ENCODE measurements around the gene RPS6KA1. TPM values are rescaled to one million over a fixed set of nuclear protein-coding genes. Genes with fewer than 3 reads are reported as not detected.
"Not testable (repeated sequence)": the region's sequence is repeated elsewhere in the genome, so short reads cannot be mapped to it uniquely, and the experiment has no call there.

The RPS6KA1 gene
- total and polyA plus RNA-seq, 2 experiments from 2014 or later = 1.2 to 1.7 TPM

- no peak overlapping the region for H3K27ac ChIP-seq
- DNase-seq = peak; percentile 52
- H3K27me3 ChIP-seq (replicated peaks; ENCODE audit: insufficient read depth) = no peaks in the 10 kb centered on the region
- H3K9me2 ChIP-seq (ENCODE audit: insufficient read depth) = no peaks in the 10 kb centered on the region
- H3K4me2 ChIP-seq (ENCODE audit: unreplicated experiment) = no peak overlapping the region
- H3K9me3 ChIP-seq (ENCODE audit: low read depth) = no peaks in the 10 kb centered on the region
- H3F3A ChIP-seq (ENCODE audit: insufficient read depth) = no peaks in the 10 kb centered on the region
- H3K9ac ChIP-seq = no peak overlapping the region
- no peak overlapping the region for H3K4me3 ChIP-seq
- H2AFZ ChIP-seq = no peak overlapping the region
- H3K79me2 ChIP-seq (ENCODE audit: insufficient read depth) = no peaks in the 10 kb centered on the region
- H4K20me1 ChIP-seq (ENCODE audit: insufficient read depth) = no peaks in the 10 kb centered on the region
- H3K4me1 ChIP-seq (ENCODE audit: insufficient read depth) = no peaks in the 10 kb centered on the region
- WGBS, 2 experiments (ENCODE audit: low coverage in 1 of 2, low lambda C conversion rate in 2 of 2, missing lambda C conversion rate in 2 of 2) = 48 to 54% methylated on average over 3 of the region's 3 CpGs
- no peaks in the 10 kb centered on the region for H3K36me3 ChIP-seq (ENCODE audit: low read depth)
- in situ Hi-C loops (cut with MboI) = loop anchor here (5.0 kb wide), 1 partner anchor 185 kb away; no protein-coding TSS in a partner anchor
- no peak for TF ChIP-seq EZH2phosphoT487 (IDR thresholded peaks at IDR 0.05; ENCODE audit: insufficient read depth, low read depth)
Observed at GRCh38 chr1:26607186-26607585, 77.6 kb downstream of the RPS6KA1 start.

- in situ Hi-C loops (cut with MboI) = loop anchor here (5.0 kb wide), 1 partner anchor 183 kb away; no protein-coding TSS in a partner anchor
- DNase-seq = no peak
Observed at GRCh38 chr1:26608895-26609294, 79.3 kb downstream of the RPS6KA1 start.

GRCh38 chr1:26610781-26611180, 81.2 kb downstream of the RPS6KA1 start:
- H2AFZ ChIP-seq = peak overlapping the region; percentile 13; the same call in 1 of the 2 replicates

More at GRCh38 chr1:26608895-26609294, 79.3 kb downstream of the RPS6KA1 start:
- Histone ChIP-seq H3K27me3 (replicated peaks; ENCODE audit: insufficient read depth) (no peaks in the 10 kb centered on the region), H3K4me3 (no peak overlapping the region), H3K36me3 (ENCODE audit: low read depth) (no peaks in the 10 kb centered on the region), H3K79me2 (ENCODE audit: insufficient read depth) (no peaks in the 10 kb centered on the region), H4K20me1 (ENCODE audit: insufficient read depth) (no peaks in the 10 kb centered on the region), H3K27ac (no peak overlapping the region), H3K4me2 (ENCODE audit: unreplicated experiment) (no peak overlapping the region), H3K9me2 (ENCODE audit: insufficient read depth) (no peaks in the 10 kb centered on the region), H2AFZ (no peak overlapping the region), H3K9me3 (ENCODE audit: low read depth) (no peaks in the 10 kb centered on the region), H3K4me1 (ENCODE audit: insufficient read depth) (no peaks in the 10 kb centered on the region), H3K9ac (no peak overlapping the region), H3F3A (ENCODE audit: insufficient read depth) (no peaks in the 10 kb centered on the region)
- TF ChIP-seq EZH2 (IDR thresholded peaks at IDR 0.05; ENCODE audit: insufficient read depth, poor library complexity, severe bottlenecking) = no peak
- no peak for TF ChIP-seq EZH2phosphoT487 (IDR thresholded peaks at IDR 0.05; ENCODE audit: insufficient read depth, low read depth)
- 76 to 91% methylated on average over 4 of the region's 4 CpGs for WGBS, 2 experiments (ENCODE audit: low coverage in 1 of 2, low lambda C conversion rate in 2 of 2, missing lambda C conversion rate in 2 of 2)

GRCh38 chr1:26612627-26613026, 83.1 kb downstream of the RPS6KA1 start:
- 80 to 88% methylated on average over 4 of the region's 4 CpGs for WGBS, 2 experiments (ENCODE audit: low coverage in 1 of 2, low lambda C conversion rate in 2 of 2, missing lambda C conversion rate in 2 of 2)
- H3K79me2 ChIP-seq (ENCODE audit: insufficient read depth); in situ Hi-C loops (cut with MboI): not testable (repeated sequence)

More at GRCh38 chr1:26610781-26611180, 81.2 kb downstream of the RPS6KA1 start:
- H3F3A ChIP-seq (ENCODE audit: insufficient read depth) = no peaks in the 10 kb centered on the region
- in situ Hi-C loops (cut with MboI) = no loop called here
- no peak overlapping the region for H3K27ac ChIP-seq
- H4K20me1 ChIP-seq (ENCODE audit: insufficient read depth) = no peaks in the 10 kb centered on the region
- TF ChIP-seq EZH2phosphoT487 (IDR thresholded peaks at IDR 0.05; ENCODE audit: insufficient read depth, low read depth) (no peak), EZH2 (IDR thresholded peaks at IDR 0.05; ENCODE audit: insufficient read depth, poor library complexity, severe bottlenecking) (no peak)
- 26 to 34% methylated on average over 2 of the region's 2 CpGs for WGBS, 2 experiments (ENCODE audit: low coverage in 1 of 2, low lambda C conversion rate in 2 of 2, missing lambda C conversion rate in 2 of 2)
- no peak overlapping the region for H3K4me2 ChIP-seq (ENCODE audit: unreplicated experiment)
- H3K4me3 ChIP-seq = no peak overlapping the region
- H3K36me3 ChIP-seq (ENCODE audit: low read depth) = no peaks in the 10 kb centered on the region
- no peaks in the 10 kb centered on the region for H3K9me3 ChIP-seq (ENCODE audit: low read depth)
- no peaks in the 10 kb centered on the region for H3K4me1 ChIP-seq (ENCODE audit: insufficient read depth)
- no peak for DNase-seq
- H3K79me2 ChIP-seq (ENCODE audit: insufficient read depth) = no peaks in the 10 kb centered on the region
- no peak overlapping the region for H3K9ac ChIP-seq
- H3K27me3 ChIP-seq (replicated peaks; ENCODE audit: insufficient read depth) = no peaks in the 10 kb centered on the region
- no peaks in the 10 kb centered on the region for H3K9me2 ChIP-seq (ENCODE audit: insufficient read depth)

More at GRCh38 chr1:26612627-26613026, 83.1 kb downstream of the RPS6KA1 start:
- H3K36me3 ChIP-seq (ENCODE audit: low read depth); H3K9me2 ChIP-seq (ENCODE audit: insufficient read depth); H4K20me1 ChIP-seq (ENCODE audit: insufficient read depth); H3K27me3 ChIP-seq (replicated peaks; ENCODE audit: insufficient read depth); H3K4me3 ChIP-seq; H3K4me2 ChIP-seq (ENCODE audit: unreplicated experiment); DNase-seq; H3F3A ChIP-seq (ENCODE audit: insufficient read depth); H3K9ac ChIP-seq; H2AFZ ChIP-seq; H3K27ac ChIP-seq; H3K9me3 ChIP-seq (ENCODE audit: low read depth); H3K4me1 ChIP-seq (ENCODE audit: insufficient read depth): not testable (repeated sequence)

Data from GM23248 (cell line).